HG03457 (cell line): Measurements from ENCODE around the gene LCE1D.

Source experiments
- ATAC-seq: cut with Tn5 transposase; IDR thresholded peaks from one replicate; pipeline ENCODE4 v1.9.1; 2021; ENCODE audit warnings: moderate number of reproducible peaks; ENCODE audit not compliant: unreplicated experiment

Gene LCE1D

DNA sequence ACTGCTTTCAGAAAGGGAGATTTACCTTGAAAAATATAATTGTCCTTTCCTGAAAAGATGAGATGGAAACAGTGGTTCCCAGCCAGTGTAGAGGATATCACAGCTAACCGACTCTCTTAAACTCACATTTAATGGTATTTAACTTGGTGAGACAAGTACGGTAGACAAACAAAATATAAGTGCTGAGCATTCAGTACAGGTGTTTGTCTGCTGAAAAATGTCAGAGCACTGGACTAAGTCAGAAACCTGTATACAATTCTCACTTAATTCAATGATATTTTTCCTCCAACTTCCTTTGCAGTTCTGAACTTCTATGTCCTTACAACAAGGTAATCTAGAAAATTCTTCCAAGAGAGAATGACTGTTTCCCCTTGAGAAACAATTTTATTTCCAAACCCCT is 15.2 kb downstream of the LCE1D start, which contains the start of gene LCE1B:
Gene LCE1B, plus strand, starts transcription at position 301 of the 400 bp plus-strand sequence. CDS start 476 bp downstream, outside the sequence.
- no peak for ATAC-seq

DNA sequence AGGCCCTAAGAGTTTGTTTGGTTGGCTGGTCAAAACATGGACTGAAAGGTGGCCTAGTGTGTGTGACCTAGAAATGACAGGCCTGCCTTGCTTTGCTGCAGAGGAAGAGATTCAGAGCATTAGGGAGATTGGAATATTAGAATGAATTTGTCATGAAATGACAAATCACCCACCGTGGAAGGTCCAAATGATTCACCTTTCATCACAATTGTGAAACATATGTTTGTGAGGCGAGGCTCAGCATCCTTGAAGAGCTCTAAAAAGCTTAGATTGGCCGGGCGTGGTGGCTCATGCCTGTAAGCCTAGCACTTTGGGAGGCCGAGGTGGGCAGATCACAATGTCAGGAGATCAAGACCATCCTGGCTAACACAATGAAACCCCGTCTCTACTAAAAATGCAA is 20.8 kb downstream of the LCE1D start:
- ATAC-seq: no peak

DNA sequence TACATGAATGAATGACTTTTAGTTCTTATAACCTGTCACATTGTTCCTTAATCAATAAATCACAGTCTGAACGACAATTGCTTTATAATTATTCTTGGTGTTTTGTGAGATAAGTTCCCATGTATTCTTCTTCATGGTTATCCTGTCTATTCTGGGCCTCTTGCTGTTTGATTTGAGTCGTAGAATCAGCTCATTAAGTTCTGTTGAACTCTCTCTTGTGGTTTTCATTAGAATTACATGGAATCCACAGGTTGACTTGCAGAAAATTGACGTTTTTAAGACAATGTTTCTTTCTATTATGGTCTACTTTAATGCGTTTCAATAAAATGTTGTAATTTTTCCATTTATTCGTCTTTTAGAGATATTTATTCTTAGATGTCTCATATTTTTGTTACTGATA is 26.8 kb downstream of the LCE1D start:
- ATAC-seq: no peak

DNA sequence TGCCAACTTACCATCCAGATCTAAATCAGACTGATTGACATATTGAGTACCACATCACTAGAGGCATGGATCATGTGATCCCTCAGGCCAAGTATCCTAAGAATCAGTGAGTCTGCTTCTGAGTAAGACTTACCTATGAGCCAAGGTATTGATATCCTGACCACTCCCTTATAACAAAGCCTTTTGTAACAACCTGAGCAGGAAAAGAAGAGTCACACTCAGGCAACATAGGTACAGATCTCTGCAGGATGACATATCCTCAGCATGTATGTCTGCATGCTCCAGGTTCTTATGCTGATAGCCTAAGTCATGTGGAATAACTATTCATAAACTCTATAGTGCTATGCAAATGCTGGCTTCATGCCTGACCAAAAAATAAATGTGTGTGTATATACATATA is 28.4 kb downstream of the LCE1D start:
- no peak for ATAC-seq

DNA sequence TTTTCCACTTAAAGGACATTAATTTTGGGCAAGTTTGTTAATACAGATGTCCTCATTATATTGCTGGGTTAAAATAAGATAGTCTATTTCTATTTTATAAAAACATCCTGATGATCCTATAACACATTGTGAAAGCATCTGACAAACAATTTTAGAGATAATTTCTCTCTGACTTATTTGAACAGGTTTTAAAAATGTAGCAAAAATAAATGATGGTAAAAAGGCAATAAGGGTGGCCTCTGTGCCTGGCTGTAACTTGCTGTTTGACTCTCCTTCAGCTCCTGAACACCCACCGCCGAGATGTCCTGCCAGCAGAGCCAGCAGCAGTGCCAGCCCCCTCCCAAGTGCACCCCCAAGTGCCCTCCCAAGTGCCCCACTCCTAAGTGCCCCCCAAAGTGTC is 30.7 kb downstream of the LCE1D start, which contains the start of gene LCE1A:
Gene LCE1A, plus strand, starts transcription at position 301 of the 400 bp plus-strand sequence. Its CDS starts 0 bp downstream, at position 301.
- no peak for ATAC-seq

DNA sequence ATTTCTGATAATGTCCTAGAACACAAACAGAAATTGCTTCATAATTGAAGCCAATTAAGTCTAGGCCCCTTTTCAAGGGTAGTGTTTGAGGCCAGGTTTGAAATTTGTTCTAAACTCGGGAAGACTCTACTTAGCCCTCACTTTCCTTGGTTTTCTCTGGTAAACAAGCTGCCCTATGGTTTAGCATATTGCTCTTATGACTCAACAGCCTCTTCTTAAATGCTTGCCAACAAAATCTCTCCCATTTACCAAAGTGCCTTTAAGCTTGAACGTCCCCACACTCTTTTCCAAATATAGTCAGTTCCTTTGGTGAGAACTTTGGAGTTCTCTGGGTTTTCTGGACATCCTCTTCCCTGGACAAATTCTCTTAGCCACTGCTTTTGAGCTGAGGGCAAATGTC is 40.3 kb downstream of the LCE1D start:
- no peak for ATAC-seq

DNA sequence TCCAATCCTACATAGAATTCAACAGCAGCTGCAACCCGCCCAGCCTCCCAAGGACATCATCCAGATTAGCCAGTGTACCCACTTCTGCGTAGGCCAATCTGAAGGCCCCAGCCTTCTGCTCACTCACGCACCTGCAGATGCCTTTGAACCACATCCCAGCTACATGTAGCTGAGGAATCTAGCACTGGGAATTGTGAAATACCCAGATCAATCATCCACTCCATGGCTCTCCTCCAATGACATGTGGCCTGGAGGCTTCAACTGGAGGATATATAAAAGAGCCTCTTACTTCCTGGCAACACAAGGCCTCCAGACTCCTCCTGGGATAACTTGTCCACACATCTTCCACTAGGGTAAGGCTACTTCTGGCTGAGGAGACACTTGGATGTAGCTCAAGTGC is 46.0 kb downstream of the LCE1D start, which contains the start of gene LCE6A:
Gene LCE6A, plus strand, starts transcription at position 301 of the 400 bp plus-strand sequence. CDS start 665 bp downstream, outside the sequence.
- ATAC-seq: no peak
